Liver (tissue), 9 donors: Measurements from ENCODE around the gene PRR16. TPM values are rescaled to one million over a fixed set of nuclear protein-coding genes. Genes with fewer than 3 reads are reported as not detected.

Experiments used
- DNase-seq: peaks from one replicate; pipeline ENCODE4 v3.0.0-alpha.2; 2017; ENCODE audit warnings: low spot score
- H3K27ac ChIP-seq, 2 donors: one replicate each; pipeline ENCODE4 v1.7.0; 2013; ENCODE audit warnings: inconsistent platforms in 2 of 2, low read length in 2 of 2, control low read depth in 1 of 2, low read depth in 1 of 2, mild to moderate bottlenecking in 1 of 2
- H3K27me3 ChIP-seq, 4 donors: one replicate each; pipeline versions ENCODE4 v1.6.1 to v1.7.0; 2013; ENCODE audit warnings: low read length in 3 of 4, inconsistent platforms in 1 of 4, mild to moderate bottlenecking in 1 of 4, moderate library complexity in 1 of 4; ENCODE audit not compliant: control insufficient read depth in 4 of 4, insufficient read depth in 4 of 4
- H3K36me3 ChIP-seq, 4 donors: one replicate each; pipeline versions ENCODE4 v1.6.1 to v1.7.0; 2013; ENCODE audit warnings: low read length in 3 of 4, mild to moderate bottlenecking in 3 of 4, low read depth in 1 of 4, moderate library complexity in 1 of 4; ENCODE audit not compliant: control insufficient read depth in 4 of 4, insufficient read depth in 3 of 4
- H3K4me1 ChIP-seq, 4 donors: one replicate each; pipeline versions ENCODE4 v1.6.1 to v1.7.0; 2013; ENCODE audit warnings: low read length in 3 of 4, mild to moderate bottlenecking in 3 of 4, moderate library complexity in 1 of 4; ENCODE audit not compliant: control insufficient read depth in 4 of 4, insufficient read depth in 4 of 4
- H3K4me3 ChIP-seq, 3 donors: one replicate each; pipeline versions ENCODE4 v1.6.1 to v1.7.0; 2013; ENCODE audit warnings: low read length in 3 of 3, control low read depth in 1 of 3, low read depth in 1 of 3, mild to moderate bottlenecking in 1 of 3
- H3K9ac ChIP-seq, 2 donors: one replicate each; pipeline ENCODE4 v1.7.0; 2013; ENCODE audit warnings: low read length in 2 of 2, mild to moderate bottlenecking in 2 of 2, moderate library complexity in 2 of 2, control low read depth in 1 of 2, low read depth in 1 of 2
- H3K9me3 ChIP-seq, 4 donors: one replicate each; pipeline versions ENCODE4 v1.6.1 to v1.7.0; 2013; ENCODE audit warnings: low read length in 3 of 4; ENCODE audit not compliant: control insufficient read depth in 4 of 4
- EGR1 ChIP-seq, 2 donors: IDR thresholded peaks; 2 replicates each; pipeline ENCODE4 v1.6.1; 2016 to 2018; ENCODE audit warnings: antibody characterized with exemption in 2 of 2, low read depth in 2 of 2
- FOXA1 ChIP-seq: IDR thresholded peaks from 2 replicates; pipeline ENCODE4 v1.6.1; 2016; ENCODE audit warnings: antibody characterized with exemption
- FOXA2 ChIP-seq: IDR thresholded peaks from 2 replicates; pipeline ENCODE4 v1.6.1; 2016; ENCODE audit warnings: antibody characterized with exemption
- GABPA ChIP-seq, 2 donors: IDR thresholded peaks in 1 of 2; conservative IDR thresholded peaks in 1 of 2; 2 replicates each; pipeline ENCODE4 v1.6.1; 2016; ENCODE audit warnings: antibody characterized with exemption in 2 of 2, mild to moderate bottlenecking in 1 of 2, moderate library complexity in 1 of 2
- HNF4A ChIP-seq, 2 donors: conservative IDR thresholded peaks; 2 replicates each; pipeline ENCODE4 v1.6.1; 2016; ENCODE audit warnings: antibody characterized with exemption in 2 of 2, mild to moderate bottlenecking in 2 of 2
- HNF4G ChIP-seq: IDR thresholded peaks from 2 replicates; pipeline ENCODE4 v1.6.1; 2016; ENCODE audit warnings: antibody characterized with exemption
- NR2F2 ChIP-seq: IDR thresholded peaks from 2 replicates; pipeline ENCODE4 v1.6.1; 2016; ENCODE audit warnings: antibody characterized with exemption
- RAD21 ChIP-seq, 2 donors: IDR thresholded peaks; 2 replicates each; pipeline ENCODE4 v1.6.1; 2016; ENCODE audit warnings: antibody characterized with exemption in 2 of 2, mild to moderate bottlenecking in 2 of 2
- RXRA ChIP-seq, 2 donors: IDR thresholded peaks; 2 replicates each; pipeline ENCODE4 v1.6.1; 2017 to 2018; ENCODE audit warnings: antibody characterized with exemption in 2 of 2, mild to moderate bottlenecking in 1 of 2
- SP1 ChIP-seq: IDR thresholded peaks from 2 replicates; pipeline ENCODE4 v1.6.1; 2018; ENCODE audit warnings: antibody characterized with exemption, mild to moderate bottlenecking
- TAF1 ChIP-seq: conservative IDR thresholded peaks from 2 replicates; pipeline ENCODE4 v1.6.1; 2016; ENCODE audit warnings: antibody characterized with exemption, mild to moderate bottlenecking
- YY1 ChIP-seq: IDR thresholded peaks from 2 replicates; pipeline ENCODE4 v1.6.1; 2016; ENCODE audit warnings: antibody characterized with exemption, mild to moderate bottlenecking
- polyA plus RNA-seq, 2 donors: library from polyadenylated mRNA; stranded (reverse) in 1 of 2; unstranded in 1 of 2; fragments of 200-250 nt in 1 of 2; fragments of >200 nt in 1 of 2; fragmentation: Nextera tagmentation in 1 of 2; extraction: Ambion mirVana in 1 of 2; gene quantifications; one replicate each; pipeline versions ENCODE4 v1.2.1 to v1.2.3, GENCODE V29; 2013 to 2015
- total RNA-seq, 2 donors: library from RNA; depleted of rRNA; stranded (reverse); fragments of >200 nt; gene quantifications; one replicate each; pipeline ENCODE4 v1.2.3, GENCODE V29; 2014
- TF ChIP-seq, protein P1 (sequence below): IDR thresholded peaks from 2 replicates; pipeline ENCODE4 v1.6.1; 2016; ENCODE audit warnings: antibody characterized with exemption, mild to moderate bottlenecking
- TF ChIP-seq, protein P2 (sequence below): IDR thresholded peaks from 2 replicates; pipeline ENCODE4 v1.6.1; 2016; ENCODE audit warnings: antibody characterized with exemption
- TF ChIP-seq, protein P3 (sequence below): IDR thresholded peaks from 2 replicates; pipeline ENCODE4 v1.6.1; 2016; ENCODE audit warnings: antibody characterized with exemption
- TF ChIP-seq, protein P4 (sequence below): fragments of 150-350 bp; IDR thresholded peaks from 2 replicates; pipeline ENCODE4 v1.5.1; 2017; ENCODE audit warnings: improper control_type of control experiment, low read depth, low read length; ENCODE audit not compliant: missing input control
- TF ChIP-seq, protein P5 (sequence below): IDR thresholded peaks from 2 replicates; pipeline ENCODE4 v1.6.1; 2016; ENCODE audit warnings: antibody characterized with exemption
- donor health status: healthy.
- donor health status: healthy.
- donor health status: healthy.
- donor health status: healthy.
- donor health status: healthy.

Gene PRR16
- total and polyA plus RNA-seq, 4 donors: 0.14 to 0.42 (median 0.21) TPM

DNA sequence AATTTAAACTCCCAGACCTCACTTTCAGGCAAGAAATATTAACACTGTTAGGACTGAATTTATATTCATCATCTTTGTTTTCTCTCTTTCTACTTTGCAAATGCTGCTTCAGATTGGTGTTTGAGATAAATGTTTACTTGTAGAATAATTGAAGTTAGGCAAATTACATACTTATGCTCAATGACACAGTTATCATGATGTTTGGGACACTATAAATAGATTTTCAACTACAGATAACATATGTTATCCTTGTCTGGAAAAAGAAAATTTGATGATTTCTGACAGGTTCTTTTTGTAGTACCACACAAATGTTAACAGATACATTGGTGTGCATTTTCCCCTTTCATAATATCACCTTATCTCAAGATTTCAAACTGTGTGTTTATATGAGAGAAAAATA lies 7.9 kb downstream of the PRR16 start:
- Histone ChIP-seq H3K4me3 (no peak overlapping the region), H3K9ac (no peak overlapping the region), H3K4me1 (no peaks in the 10 kb centered on the region), H3K27ac (no peak overlapping the region), H3K9me3 (no peaks in the 10 kb centered on the region), H3K27me3 (peaks cover 0 to 6% (median 2%) of the 10 kb centered on the region in 4 donors), H3K36me3 (no peaks in the 10 kb centered on the region)
- DNase-seq: no peak
- TF ChIP-seq YY1: no peak
- TF ChIP-seq HNF4G: no peak
- no peak for TF ChIP-seq TAF1
- TF ChIP-seq, protein P1, sequence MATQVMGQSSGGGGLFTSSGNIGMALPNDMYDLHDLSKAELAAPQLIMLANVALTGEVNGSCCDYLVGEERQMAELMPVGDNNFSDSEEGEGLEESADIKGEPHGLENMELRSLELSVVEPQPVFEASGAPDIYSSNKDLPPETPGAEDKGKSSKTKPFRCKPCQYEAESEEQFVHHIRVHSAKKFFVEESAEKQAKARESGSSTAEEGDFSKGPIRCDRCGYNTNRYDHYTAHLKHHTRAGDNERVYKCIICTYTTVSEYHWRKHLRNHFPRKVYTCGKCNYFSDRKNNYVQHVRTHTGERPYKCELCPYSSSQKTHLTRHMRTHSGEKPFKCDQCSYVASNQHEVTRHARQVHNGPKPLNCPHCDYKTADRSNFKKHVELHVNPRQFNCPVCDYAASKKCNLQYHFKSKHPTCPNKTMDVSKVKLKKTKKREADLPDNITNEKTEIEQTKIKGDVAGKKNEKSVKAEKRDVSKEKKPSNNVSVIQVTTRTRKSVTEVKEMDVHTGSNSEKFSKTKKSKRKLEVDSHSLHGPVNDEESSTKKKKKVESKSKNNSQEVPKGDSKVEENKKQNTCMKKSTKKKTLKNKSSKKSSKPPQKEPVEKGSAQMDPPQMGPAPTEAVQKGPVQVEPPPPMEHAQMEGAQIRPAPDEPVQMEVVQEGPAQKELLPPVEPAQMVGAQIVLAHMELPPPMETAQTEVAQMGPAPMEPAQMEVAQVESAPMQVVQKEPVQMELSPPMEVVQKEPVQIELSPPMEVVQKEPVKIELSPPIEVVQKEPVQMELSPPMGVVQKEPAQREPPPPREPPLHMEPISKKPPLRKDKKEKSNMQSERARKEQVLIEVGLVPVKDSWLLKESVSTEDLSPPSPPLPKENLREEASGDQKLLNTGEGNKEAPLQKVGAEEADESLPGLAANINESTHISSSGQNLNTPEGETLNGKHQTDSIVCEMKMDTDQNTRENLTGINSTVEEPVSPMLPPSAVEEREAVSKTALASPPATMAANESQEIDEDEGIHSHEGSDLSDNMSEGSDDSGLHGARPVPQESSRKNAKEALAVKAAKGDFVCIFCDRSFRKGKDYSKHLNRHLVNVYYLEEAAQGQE: no peak
- no peak for TF ChIP-seq EGR1 (IDR thresholded peaks at IDR 0.05; ENCODE audit: low read depth in 2 of 2)

DNA sequence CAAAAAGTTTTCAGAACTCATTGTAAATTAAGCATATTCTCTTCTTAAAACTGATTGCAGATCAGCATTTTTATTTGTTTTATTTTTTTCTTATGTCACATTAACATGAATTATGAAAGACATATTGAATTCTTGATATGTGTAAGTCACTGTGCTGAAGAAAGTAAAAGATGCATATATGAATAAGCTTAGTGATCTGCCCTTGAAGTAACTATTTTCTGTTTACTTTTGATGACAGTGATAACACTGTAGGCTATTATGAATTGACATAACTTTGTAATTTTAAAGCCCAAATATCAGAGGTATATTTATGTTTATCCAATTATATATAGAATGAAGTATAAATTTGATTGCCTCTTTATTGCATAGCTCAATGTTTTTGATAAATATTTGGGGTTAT lies 8.8 kb downstream of the PRR16 start:
- Histone ChIP-seq H3K27me3 (peaks cover 0 to 6% (median 1%) of the 10 kb centered on the region in 4 donors), H3K36me3 (no peaks in the 10 kb centered on the region), H3K9me3 (no peaks in the 10 kb centered on the region), H3K4me3 (no peak overlapping the region), H3K4me1 (no peaks in the 10 kb centered on the region), H3K27ac (no peak overlapping the region), H3K9ac (no peak overlapping the region)
- DNase-seq: no peak
- TF ChIP-seq, protein P2, sequence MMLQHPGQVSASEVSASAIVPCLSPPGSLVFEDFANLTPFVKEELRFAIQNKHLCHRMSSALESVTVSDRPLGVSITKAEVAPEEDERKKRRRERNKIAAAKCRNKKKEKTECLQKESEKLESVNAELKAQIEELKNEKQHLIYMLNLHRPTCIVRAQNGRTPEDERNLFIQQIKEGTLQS: no peak
- TF ChIP-seq NR2F2: no peak
- TF ChIP-seq RXRA (IDR thresholded peaks at IDR 0.05): no peak
- TF ChIP-seq YY1: no peak
- TF ChIP-seq SP1: no peak
- TF ChIP-seq, protein P3, sequence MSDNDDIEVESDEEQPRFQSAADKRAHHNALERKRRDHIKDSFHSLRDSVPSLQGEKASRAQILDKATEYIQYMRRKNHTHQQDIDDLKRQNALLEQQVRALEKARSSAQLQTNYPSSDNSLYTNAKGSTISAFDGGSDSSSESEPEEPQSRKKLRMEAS: no peak
- TF ChIP-seq HNF4A (conservative IDR thresholded peaks at IDR 0.05): no peak
- TF ChIP-seq, protein P1: no peak
- TF ChIP-seq, protein P4, sequence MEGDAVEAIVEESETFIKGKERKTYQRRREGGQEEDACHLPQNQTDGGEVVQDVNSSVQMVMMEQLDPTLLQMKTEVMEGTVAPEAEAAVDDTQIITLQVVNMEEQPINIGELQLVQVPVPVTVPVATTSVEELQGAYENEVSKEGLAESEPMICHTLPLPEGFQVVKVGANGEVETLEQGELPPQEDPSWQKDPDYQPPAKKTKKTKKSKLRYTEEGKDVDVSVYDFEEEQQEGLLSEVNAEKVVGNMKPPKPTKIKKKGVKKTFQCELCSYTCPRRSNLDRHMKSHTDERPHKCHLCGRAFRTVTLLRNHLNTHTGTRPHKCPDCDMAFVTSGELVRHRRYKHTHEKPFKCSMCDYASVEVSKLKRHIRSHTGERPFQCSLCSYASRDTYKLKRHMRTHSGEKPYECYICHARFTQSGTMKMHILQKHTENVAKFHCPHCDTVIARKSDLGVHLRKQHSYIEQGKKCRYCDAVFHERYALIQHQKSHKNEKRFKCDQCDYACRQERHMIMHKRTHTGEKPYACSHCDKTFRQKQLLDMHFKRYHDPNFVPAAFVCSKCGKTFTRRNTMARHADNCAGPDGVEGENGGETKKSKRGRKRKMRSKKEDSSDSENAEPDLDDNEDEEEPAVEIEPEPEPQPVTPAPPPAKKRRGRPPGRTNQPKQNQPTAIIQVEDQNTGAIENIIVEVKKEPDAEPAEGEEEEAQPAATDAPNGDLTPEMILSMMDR: no peak
- no peak for TF ChIP-seq TAF1
- TF ChIP-seq GABPA (IDR thresholded peaks at IDR 0.05 in 1 of 2, conservative IDR thresholded peaks at IDR 0.05 in 1 of 2): no peak
- TF ChIP-seq, protein P5, sequence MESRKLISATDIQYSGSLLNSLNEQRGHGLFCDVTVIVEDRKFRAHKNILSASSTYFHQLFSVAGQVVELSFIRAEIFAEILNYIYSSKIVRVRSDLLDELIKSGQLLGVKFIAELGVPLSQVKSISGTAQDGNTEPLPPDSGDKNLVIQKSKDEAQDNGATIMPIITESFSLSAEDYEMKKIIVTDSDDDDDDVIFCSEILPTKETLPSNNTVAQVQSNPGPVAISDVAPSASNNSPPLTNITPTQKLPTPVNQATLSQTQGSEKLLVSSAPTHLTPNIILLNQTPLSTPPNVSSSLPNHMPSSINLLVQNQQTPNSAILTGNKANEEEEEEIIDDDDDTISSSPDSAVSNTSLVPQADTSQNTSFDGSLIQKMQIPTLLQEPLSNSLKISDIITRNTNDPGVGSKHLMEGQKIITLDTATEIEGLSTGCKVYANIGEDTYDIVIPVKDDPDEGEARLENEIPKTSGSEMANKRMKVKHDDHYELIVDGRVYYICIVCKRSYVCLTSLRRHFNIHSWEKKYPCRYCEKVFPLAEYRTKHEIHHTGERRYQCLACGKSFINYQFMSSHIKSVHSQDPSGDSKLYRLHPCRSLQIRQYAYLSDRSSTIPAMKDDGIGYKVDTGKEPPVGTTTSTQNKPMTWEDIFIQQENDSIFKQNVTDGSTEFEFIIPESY: no peak
- TF ChIP-seq FOXA1: no peak
- no peak for TF ChIP-seq FOXA2
- no peak for TF ChIP-seq RAD21 (IDR thresholded peaks at IDR 0.05)
